ENCODE results near the gene NINL. TPM values are rescaled to one million over a fixed set of nuclear protein-coding genes. Genes with fewer than 3 reads are reported as not detected.

Gene NINL
- polyA plus RNA-seq, 1 donor, result 69.2 TPM

GRCh38 chr20:25500880-25501351 is 84.4 kb downstream of the NINL start:
- no peak for DNase-seq

GRCh38 chr20:25499855-25500434 is 85.4 kb downstream of the NINL start:
- no peak for DNase-seq

- DNase-seq, result no peak
These were observed 86.3 kb downstream of the NINL start for GRCh38 chr20:25499031-25499430.

GRCh38 chr20:25498280-25498606 is 87.1 kb downstream of the NINL start:
- no peak for DNase-seq

GRCh38 chr20:25497586-25498279 is 87.6 kb downstream of the NINL start:
- DNase-seq, result no peak

- DNase-seq, result no peak
These were observed 88.3 kb downstream of the NINL start for GRCh38 chr20:25496968-25497401.

- no peak for DNase-seq
These were observed 89.0 kb downstream of the NINL start for GRCh38 chr20:25496165-25496967.

- no peak for DNase-seq
These were observed 90.0 kb downstream of the NINL start for GRCh38 chr20:25495189-25495824.

GRCh38 chr20:25494506-25495188 is 90.7 kb downstream of the NINL start:
- DNase-seq, result no peak

- DNase-seq, result no peak
These were observed 91.4 kb downstream of the NINL start for GRCh38 chr20:25493748-25494505.

- DNase-seq, result no peak
These were observed 92.2 kb downstream of the NINL start for GRCh38 chr20:25493137-25493536.

GRCh38 chr20:25491446-25492038 is 93.8 kb downstream of the NINL start:
- DNase-seq, result no peak

GRCh38 chr20:25490656-25491445 is 94.5 kb downstream of the NINL start:
- DNase-seq, result no peak

GRCh38 chr20:25489221-25489871 is 96.0 kb downstream of the NINL start:
- no peak for DNase-seq

- no peak for DNase-seq
These were observed 97.4 kb downstream of the NINL start for GRCh38 chr20:25487975-25488374.

GRCh38 chr20:25487306-25487705 is 98.0 kb downstream of the NINL start:
- DNase-seq, result no peak

- DNase-seq, result no peak
These were observed 99.0 kb downstream of the NINL start for GRCh38 chr20:25486377-25486776.

- no peak for DNase-seq
These were observed 99.5 kb downstream of the NINL start for GRCh38 chr20:25485872-25486271.

GRCh38 chr20:25484911-25485511 is 100.3 kb downstream of the NINL start:
- DNase-seq, result no peak

Data from left kidney (tissue), 2 donors.